Measurements from ENCODE around the gene MMP20. TPM values are rescaled to one million over a fixed set of nuclear protein-coding genes. Genes with fewer than 3 reads are reported as not detected.

Gene MMP20
- total and polyA plus RNA-seq, 4 donors, result not detected

GRCh38 chr11:102555091-102555490 lies 70.0 kb downstream of the MMP20 start:
- Histone ChIP-seq H3K9ac (ENCODE audit: insufficient read depth in 1 of 2, low read length in 2 of 2) (no peak overlapping the region), H3K36me3 (ENCODE audit: control insufficient read depth in 4 of 4, insufficient read depth in 4 of 4, low read length in 4 of 4) (no peaks in the 10 kb centered on the region), H3K9me3 (ENCODE audit: control insufficient read depth in 4 of 4, insufficient read depth in 3 of 4, low read length in 3 of 4) (no peaks in the 10 kb centered on the region), H3K4me1 (ENCODE audit: control insufficient read depth in 5 of 5, insufficient read depth in 5 of 5, low read length in 5 of 5) (peaks cover 0 to 6% (median 0%) of the 10 kb centered on the region in 5 donors), H3K27me3 (ENCODE audit: control insufficient read depth in 3 of 3, insufficient read depth in 3 of 3, low read length in 2 of 3) (no peaks in the 10 kb centered on the region), H3K27ac (ENCODE audit: low read depth in 1 of 2, low read length in 1 of 2) (no peak overlapping the region), H3K4me3 (no peak overlapping the region)
- WGBS, 2 donors, result 69 to 82% methylated on average over 3 of the region's 3 CpGs
- ATAC-seq (ENCODE audit: insufficient read depth, low FRiP score) (no peak), DNase-seq (no peak)
- no peak for TF ChIP-seq CTCF (IDR thresholded peaks at IDR 0.05; ENCODE audit: control extremely low read depth, extremely low read depth)

GRCh38 chr11:102553835-102554282 lies 71.3 kb downstream of the MMP20 start:
- Histone ChIP-seq H3K27me3 (ENCODE audit: control insufficient read depth in 3 of 3, insufficient read depth in 3 of 3, low read length in 2 of 3) (no peaks in the 10 kb centered on the region), H3K9me3 (ENCODE audit: control insufficient read depth in 4 of 4, insufficient read depth in 3 of 4, low read length in 3 of 4) (no peaks in the 10 kb centered on the region), H3K4me3 (no peak overlapping the region), H3K27ac (ENCODE audit: low read depth in 1 of 2, low read length in 1 of 2) (peak overlapping the region in 1 of 2 donors; percentile 21), H3K9ac (ENCODE audit: insufficient read depth in 1 of 2, low read length in 2 of 2) (no peak overlapping the region), H3K4me1 (ENCODE audit: control insufficient read depth in 5 of 5, insufficient read depth in 5 of 5, low read length in 5 of 5) (peaks cover 0 to 6% (median 0%) of the 10 kb centered on the region in 5 donors), H3K36me3 (ENCODE audit: control insufficient read depth in 4 of 4, insufficient read depth in 4 of 4, low read length in 4 of 4) (no peaks in the 10 kb centered on the region)
- TF ChIP-seq CTCF (IDR thresholded peaks at IDR 0.05; ENCODE audit: control extremely low read depth, extremely low read depth), result no peak
- 66 to 93% methylated on average over 5 of the region's 5 CpGs for WGBS, 2 donors
- ATAC-seq (ENCODE audit: insufficient read depth, low FRiP score) (peak; percentile 32), DNase-seq (no peak)

- Histone ChIP-seq H3K27me3 (ENCODE audit: control insufficient read depth in 3 of 3, insufficient read depth in 3 of 3, low read length in 2 of 3) (no peaks in the 10 kb centered on the region), H3K36me3 (ENCODE audit: control insufficient read depth in 4 of 4, insufficient read depth in 4 of 4, low read length in 4 of 4) (no peaks in the 10 kb centered on the region), H3K4me1 (ENCODE audit: control insufficient read depth in 5 of 5, insufficient read depth in 5 of 5, low read length in 5 of 5) (peaks cover 0 to 6% (median 0%) of the 10 kb centered on the region in 5 donors), H3K4me3 (no peak overlapping the region), H3K9ac (ENCODE audit: insufficient read depth in 1 of 2, low read length in 2 of 2) (no peak overlapping the region), H3K27ac (ENCODE audit: low read depth in 1 of 2, low read length in 1 of 2) (peak overlapping the region in 1 of 2 donors; percentile 70), H3K9me3 (ENCODE audit: control insufficient read depth in 4 of 4, insufficient read depth in 3 of 4, low read length in 3 of 4) (no peaks in the 10 kb centered on the region)
- TF ChIP-seq CTCF (IDR thresholded peaks at IDR 0.05; ENCODE audit: control extremely low read depth, extremely low read depth), result no peak
- DNase-seq, result peak in 2 of 3 donors; percentile 21 to 43
- peak; percentile 63 for ATAC-seq (ENCODE audit: insufficient read depth, low FRiP score)
- WGBS, 2 donors, result 62 to 85% methylated on average over 8 of the region's 8 CpGs
Observed at GRCh38 chr11:102552447-102553194, 72.5 kb downstream of the MMP20 start.
